Fibroblast of mammary gland (primary cell): Measurements from ENCODE around the gene RAB27B.

Experiments used
- DNase-seq: peaks from one replicate; pipeline ENCODE4 v3.0.0-alpha.2; 2010; ENCODE audit warnings: low read depth
- H3K4me3 ChIP-seq: 2 replicates; pipeline ENCODE4 v1.5.1; 2011; ENCODE audit warnings: low read depth, mild to moderate bottlenecking, low read length, moderate library complexity; ENCODE audit not compliant: control insufficient read depth
- TF ChIP-seq, protein P1 (sequence below): conservative IDR thresholded peaks from 2 replicates; pipeline ENCODE4 v1.5.1; 2011; ENCODE audit warnings: low read depth, low read length, inconsistent platforms; ENCODE audit not compliant: control insufficient read depth, insufficient read depth

Gene RAB27B

DNA sequence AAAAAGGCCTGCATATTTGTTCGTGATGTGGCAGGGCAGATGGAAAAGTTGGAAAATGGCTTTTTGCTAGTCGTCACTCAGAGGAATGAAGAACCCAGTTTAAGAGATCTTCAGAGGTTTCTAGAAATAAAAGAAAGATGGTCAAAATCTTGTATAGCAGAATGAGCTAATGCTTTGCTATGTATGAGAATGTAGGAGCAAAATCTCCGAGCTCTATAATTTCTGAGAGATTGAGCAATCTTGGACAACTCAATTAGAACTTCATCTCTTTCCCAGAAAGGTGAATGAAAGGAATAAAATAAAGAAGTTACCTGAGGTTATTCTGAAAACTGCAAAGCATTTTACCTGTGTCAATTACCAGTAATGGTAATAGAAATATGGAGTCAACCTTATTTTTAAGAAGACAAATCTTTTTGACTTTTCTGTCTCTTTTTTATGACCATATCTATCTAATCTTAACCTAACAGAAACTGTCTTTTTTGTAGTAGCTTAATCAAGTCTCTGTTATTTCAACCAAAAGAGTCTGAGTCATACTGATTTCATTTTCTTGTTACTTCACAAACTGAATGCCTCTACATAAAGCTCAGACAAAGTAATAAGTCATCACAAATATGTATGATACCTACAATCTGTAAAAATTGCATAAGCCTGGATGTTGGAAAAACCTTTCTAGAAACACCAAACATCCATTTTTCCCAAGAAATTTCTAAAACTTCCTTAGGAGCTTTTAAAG is 98.5 kb downstream of the RAB27B start:
- TF ChIP-seq, protein P1, sequence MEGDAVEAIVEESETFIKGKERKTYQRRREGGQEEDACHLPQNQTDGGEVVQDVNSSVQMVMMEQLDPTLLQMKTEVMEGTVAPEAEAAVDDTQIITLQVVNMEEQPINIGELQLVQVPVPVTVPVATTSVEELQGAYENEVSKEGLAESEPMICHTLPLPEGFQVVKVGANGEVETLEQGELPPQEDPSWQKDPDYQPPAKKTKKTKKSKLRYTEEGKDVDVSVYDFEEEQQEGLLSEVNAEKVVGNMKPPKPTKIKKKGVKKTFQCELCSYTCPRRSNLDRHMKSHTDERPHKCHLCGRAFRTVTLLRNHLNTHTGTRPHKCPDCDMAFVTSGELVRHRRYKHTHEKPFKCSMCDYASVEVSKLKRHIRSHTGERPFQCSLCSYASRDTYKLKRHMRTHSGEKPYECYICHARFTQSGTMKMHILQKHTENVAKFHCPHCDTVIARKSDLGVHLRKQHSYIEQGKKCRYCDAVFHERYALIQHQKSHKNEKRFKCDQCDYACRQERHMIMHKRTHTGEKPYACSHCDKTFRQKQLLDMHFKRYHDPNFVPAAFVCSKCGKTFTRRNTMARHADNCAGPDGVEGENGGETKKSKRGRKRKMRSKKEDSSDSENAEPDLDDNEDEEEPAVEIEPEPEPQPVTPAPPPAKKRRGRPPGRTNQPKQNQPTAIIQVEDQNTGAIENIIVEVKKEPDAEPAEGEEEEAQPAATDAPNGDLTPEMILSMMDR = no peak
- DNase-seq = peak; percentile 35
- no peak overlapping the region for H3K4me3 ChIP-seq

DNA sequence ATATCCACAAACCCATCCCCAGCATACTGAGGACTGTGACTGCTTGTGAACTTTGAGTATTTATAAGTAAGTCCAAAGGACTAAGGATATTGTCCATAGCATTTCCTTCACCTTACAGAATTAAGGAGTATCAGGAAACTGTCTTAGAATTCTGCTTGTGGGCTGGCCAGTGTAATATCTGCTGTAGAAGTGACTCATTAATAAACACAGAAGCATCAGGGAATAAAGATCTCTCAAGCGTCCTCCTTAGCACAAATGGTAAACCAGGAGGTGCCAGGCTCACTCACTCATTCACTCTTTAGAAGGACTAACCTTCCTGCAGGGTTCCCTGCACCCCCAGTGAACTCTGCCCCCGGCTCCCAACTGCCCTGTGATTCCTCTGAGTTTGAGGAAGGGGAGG is 100.0 kb downstream of the RAB27B start:
- no peak overlapping the region for H3K4me3 ChIP-seq
- TF ChIP-seq, protein P1 = no peak

DNA sequence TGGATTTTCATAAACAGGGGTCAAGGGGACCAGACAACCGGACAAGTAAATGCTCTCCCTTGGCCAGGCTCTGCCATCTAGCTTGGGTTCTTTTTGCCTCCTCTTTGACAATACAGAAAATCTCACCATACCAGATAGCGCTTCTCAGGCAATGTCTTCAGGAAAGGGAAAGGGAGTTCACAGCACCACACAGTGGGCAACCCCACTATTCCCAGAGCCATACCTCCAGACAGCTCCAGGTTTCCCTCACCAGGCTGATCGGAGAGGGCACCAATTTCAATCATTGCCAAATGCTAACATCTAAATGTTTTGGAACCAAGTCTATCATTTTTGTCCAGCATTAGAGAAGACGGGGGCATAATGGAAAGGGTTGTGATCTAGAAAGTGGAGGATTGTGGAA is 102.9 kb downstream of the RAB27B start:
- DNase-seq = no peak
- H3K4me3 ChIP-seq = no peak overlapping the region
- TF ChIP-seq, protein P1 = no peak

More for the DNA sequence above, 100.0 kb downstream of the RAB27B start:
- DNase-seq = peak; percentile 22

DNA sequence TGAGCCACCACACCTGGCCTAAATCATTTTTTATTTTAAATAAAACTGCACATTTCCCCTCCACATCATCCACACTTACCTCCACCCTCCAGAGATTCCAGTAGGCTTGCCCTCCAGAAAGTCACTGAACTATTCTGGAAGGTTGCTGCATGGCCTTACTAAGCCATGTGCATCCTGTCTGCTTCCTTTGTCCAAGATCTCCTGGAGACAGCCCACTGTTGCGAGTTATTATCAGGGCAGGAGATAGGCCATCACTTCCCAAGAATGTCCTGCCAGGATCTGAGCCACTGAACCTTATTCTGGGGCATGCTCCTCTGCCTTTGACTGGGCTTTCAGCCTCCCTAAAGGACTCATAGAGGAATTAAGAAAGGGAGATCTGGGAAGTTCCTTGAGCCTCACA is 104.2 kb downstream of the RAB27B start:
- no peak overlapping the region for H3K4me3 ChIP-seq
- TF ChIP-seq, protein P1 = no peak
- DNase-seq = no peak

DNA sequence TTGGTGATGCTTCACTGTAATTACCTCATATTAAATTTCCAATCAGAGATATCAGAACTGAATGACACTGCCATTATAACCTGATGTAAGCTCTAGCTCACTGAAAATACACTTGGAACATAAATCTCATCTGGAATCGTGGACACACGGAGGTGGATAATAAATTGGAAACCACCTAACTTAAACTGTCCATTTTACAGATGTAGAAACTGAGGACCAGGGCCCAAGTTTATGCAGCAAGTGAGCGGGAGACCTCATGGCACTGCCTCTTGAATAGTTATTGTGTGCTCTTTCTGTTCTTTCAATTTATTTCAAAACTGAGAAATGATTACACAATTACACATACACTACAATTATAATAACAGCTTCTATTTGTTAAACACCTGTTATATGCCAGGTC is 110.2 kb downstream of the RAB27B start:
- TF ChIP-seq, protein P1 = no peak

DNA sequence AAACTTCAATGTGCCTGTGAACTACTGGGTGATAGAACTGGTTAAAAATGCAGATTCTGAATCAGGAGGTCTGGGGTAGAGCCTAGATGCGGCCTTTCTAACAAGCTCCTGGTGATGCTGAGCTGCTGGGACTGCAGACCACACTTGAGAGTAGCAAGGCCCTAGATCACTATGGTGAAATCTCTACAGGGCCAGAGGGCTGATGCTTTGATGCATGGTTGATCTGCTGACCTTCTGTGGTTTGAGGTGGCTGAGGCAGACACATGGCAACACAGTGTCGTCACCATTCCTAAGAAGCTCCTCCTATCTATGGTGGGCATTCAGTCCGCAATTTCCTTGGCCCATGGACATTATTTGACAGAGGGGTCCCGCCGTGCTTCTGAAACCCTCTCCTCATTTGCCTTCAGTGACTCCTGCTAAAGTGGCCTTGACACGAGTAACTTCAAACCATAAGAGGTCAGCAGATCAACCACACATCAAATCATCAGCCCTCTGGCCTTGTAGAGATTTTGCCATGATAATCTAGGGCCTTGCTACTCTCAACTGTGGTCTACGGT is 111.2 kb downstream of the RAB27B start:
- DNase-seq = no peak
- no peak overlapping the region for H3K4me3 ChIP-seq
- TF ChIP-seq, protein P1 = no peak

More for the DNA sequence above, 110.2 kb downstream of the RAB27B start:
- no peak overlapping the region for H3K4me3 ChIP-seq
- no peak for DNase-seq

DNA sequence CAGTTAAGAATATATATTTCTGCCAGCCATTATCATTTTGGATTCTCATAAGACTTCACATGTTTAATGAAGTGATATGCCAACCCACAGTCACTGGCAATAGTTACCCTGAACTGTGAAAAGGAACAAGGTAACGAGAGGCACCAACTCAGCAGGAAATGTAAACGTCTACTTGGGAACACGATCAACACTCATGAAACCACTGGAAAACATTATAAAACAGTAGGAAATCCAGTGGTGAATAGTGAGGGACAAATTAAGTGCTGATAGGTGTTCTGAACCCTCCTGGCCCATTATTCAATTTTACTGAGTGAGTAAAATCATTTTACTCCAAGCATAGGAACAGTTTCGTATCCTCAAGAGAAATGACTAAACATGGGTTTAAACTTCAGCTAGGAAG is 113.9 kb downstream of the RAB27B start:
- TF ChIP-seq, protein P1 = no peak

More for the DNA sequence above, 113.9 kb downstream of the RAB27B start:
- no peak overlapping the region for H3K4me3 ChIP-seq
- no peak for DNase-seq
